GM23338 (cell line): ENCODE results near the gene NHERF1. TPM values are rescaled to one million over a fixed set of nuclear protein-coding genes. Genes with fewer than 3 reads are reported as not detected.

ENCODE experiments used
- ATAC-seq: fragments of 200-7000 bp; cut with Tn5 transposase; 3 replicates; pipeline ENCODE4 v1.9.1; 2020
- DNase-seq: peaks from one replicate; pipeline ENCODE4 v3.0.0-alpha.2; 2015; ENCODE audit warnings: low spot score
- H2AFZ ChIP-seq: fragments of 200-600 bp; sonication (generic); 2 replicates; pipeline ENCODE4 v1.8.0; 2016; ENCODE audit warnings: antibody characterized with exemption, mild to moderate bottlenecking, moderate library complexity
- H3F3A ChIP-seq: fragments of 200-600 bp; sonication (generic); replicated peaks from 2 replicates; pipeline ENCODE4 v1.8.0; 2017; ENCODE audit warnings: antibody characterized with exemption, mixed run types, low read depth
- H3K27ac ChIP-seq: fragments of 200-600 bp; sonication (generic); 2 replicates; pipeline ENCODE4 v1.6.1; 2016; ENCODE audit warnings: low read depth
- H3K27me3 ChIP-seq: fragments of 200-600 bp; sonication (generic); 2 replicates; pipeline ENCODE4 v1.8.0; 2016; ENCODE audit warnings: mild to moderate bottlenecking, mixed run types, moderate library complexity; ENCODE audit not compliant: insufficient read depth
- H3K36me3 ChIP-seq: fragments of 200-600 bp; sonication (generic); 2 replicates; pipeline ENCODE4 v1.8.0; 2016; ENCODE audit warnings: mild to moderate bottlenecking; ENCODE audit not compliant: insufficient read depth
- H3K4me1 ChIP-seq: fragments of 200-600 bp; sonication (generic); 2 replicates; pipeline ENCODE4 v1.8.0; 2016; ENCODE audit warnings: mild to moderate bottlenecking, moderate library complexity; ENCODE audit not compliant: insufficient read depth
- H3K4me2 ChIP-seq: fragments of 200-600 bp; sonication (generic); 2 replicates; pipeline ENCODE4 v1.7.1; 2017; ENCODE audit warnings: mixed run types
- H3K4me3 ChIP-seq: fragments of 200-600 bp; sonication (generic); 2 replicates; pipeline ENCODE4 v1.6.1; 2016; ENCODE audit warnings: mixed run types
- H3K79me2 ChIP-seq: fragments of 200-600 bp; sonication (generic); replicated peaks from 2 replicates; pipeline ENCODE4 v1.8.0; 2017; ENCODE audit warnings: mild to moderate bottlenecking; ENCODE audit not compliant: insufficient read depth
- H3K9me2 ChIP-seq: fragments of 200-600 bp; sonication (generic); 2 replicates; pipeline ENCODE4 v1.8.0; 2017; ENCODE audit not compliant: insufficient read depth
- H4K20me1 ChIP-seq: fragments of 200-600 bp; sonication (generic); replicated peaks from 2 replicates; pipeline ENCODE4 v1.8.0; 2017; ENCODE audit warnings: mild to moderate bottlenecking; ENCODE audit not compliant: insufficient read depth
- H3K27ac Mint-ChIP-seq: 2 replicates; pipeline ENCODE4 v1.8.0; 2020; ENCODE audit warnings: inconsistent platforms, mild to moderate bottlenecking, moderate library complexity, mixed read lengths
- H3K27me3 Mint-ChIP-seq: 3 replicates; pipeline ENCODE4 v1.8.0; 2022; ENCODE audit warnings: low read depth, mild to moderate bottlenecking, moderate library complexity, mixed read lengths, inconsistent platforms; ENCODE audit not compliant: insufficient read depth, poor library complexity
- H3K36me3 Mint-ChIP-seq: 3 replicates; pipeline ENCODE4 v1.8.0; 2021; ENCODE audit warnings: low read depth, mild to moderate bottlenecking, inconsistent platforms, moderate library complexity, mixed read lengths
- H3K4me1 Mint-ChIP-seq: 3 replicates; pipeline ENCODE4 v1.8.0; 2020; ENCODE audit warnings: mild to moderate bottlenecking, inconsistent platforms, mixed read lengths
- H3K4me3 Mint-ChIP-seq: 3 replicates; pipeline ENCODE4 v1.8.0; 2021; ENCODE audit warnings: moderate library complexity, mild to moderate bottlenecking, inconsistent platforms, mixed read lengths
- H3K9me3 Mint-ChIP-seq: 3 replicates; pipeline ENCODE4 v1.8.0; 2020; ENCODE audit warnings: moderate library complexity, mild to moderate bottlenecking, inconsistent platforms, mixed read lengths
- CREB1 ChIP-seq: fragments of 250-450 bp; sonication (Bioruptor Pico); IDR thresholded peaks from 2 replicates; pipeline ENCODE4 v1.5.0; 2020; ENCODE audit warnings: low read depth, mild to moderate bottlenecking, moderate library complexity
- EZH2 ChIP-seq: fragments of 200-600 bp; sonication (generic); IDR thresholded peaks from one replicate; pipeline ENCODE4 v1.8.0; 2017; ENCODE audit warnings: antibody characterized with exemption, mild to moderate bottlenecking, low read depth; ENCODE audit not compliant: unreplicated experiment
- EZH2phosphoT487 ChIP-seq: fragments of 200-600 bp; sonication (generic); IDR thresholded peaks from one replicate; pipeline ENCODE4 v1.8.1; 2018; ENCODE audit warnings: antibody characterized with exemption; ENCODE audit not compliant: unreplicated experiment
- NANOG ChIP-seq: IDR thresholded peaks from 2 replicates; pipeline ENCODE4 v1.6.1; 2016; ENCODE audit warnings: antibody characterized with exemption, borderline replicate concordance
- ZNF114 ChIP-seq: fragments of 250-450 bp; sonication (Bioruptor Pico); IDR thresholded peaks from 2 replicates; pipeline ENCODE4 v1.5.0; 2020; ENCODE audit warnings: mild to moderate bottlenecking, moderate library complexity
- ZNF331 ChIP-seq: fragments of 250-450 bp; sonication (Bioruptor Pico); IDR thresholded peaks from 2 replicates; pipeline ENCODE4 v1.5.0; 2020; ENCODE audit warnings: low read depth, mild to moderate bottlenecking, moderate library complexity
- polyA plus RNA-seq: library from polyadenylated mRNA; unstranded; fragments of >200 nt; fragmentation: Nextera tagmentation; extraction: Ambion mirVana; gene quantifications from 2 replicates; pipeline ENCODE4 v1.2.1, GENCODE V29; 2016
- total RNA-seq: library from RNA; depleted of rRNA; stranded (reverse); fragments of >200 nt; shearing (Covaris generic); gene quantifications from 2 replicates; pipeline ENCODE4 v1.2.3, GENCODE V29; 2014
- TF ChIP-seq, protein P1 (sequence below): IDR thresholded peaks from one replicate; pipeline ENCODE4 v1.6.1; 2018; ENCODE audit warnings: antibody characterized with exemption; ENCODE audit not compliant: unreplicated experiment
- TF ChIP-seq, protein P2 (sequence below), 2 experiments: fragments of 200-600 bp in 1 of 2; sonication (generic) in 1 of 2; conservative IDR thresholded peaks; 2 replicates each; pipeline versions ENCODE4 v1.5.1 to v1.6.1; 2016 to 2017; ENCODE audit warnings: antibody characterized with exemption in 2 of 2, low read depth in 2 of 2, mild to moderate bottlenecking in 2 of 2, moderate library complexity in 1 of 2
- TF ChIP-seq, protein P3 (sequence below): fragments of 250-450 bp; sonication (Bioruptor Pico); IDR thresholded peaks from 2 replicates; pipeline ENCODE4 v1.5.0; 2020; ENCODE audit warnings: mild to moderate bottlenecking, moderate library complexity
- TF ChIP-seq, protein P4 (sequence below): IDR thresholded peaks from 2 replicates; pipeline ENCODE4 v1.6.1; 2016; ENCODE audit warnings: antibody characterized with exemption

NHERF1 gene
- total and polyA plus RNA-seq, 2 experiments from 2014 or later: 48.8 to 100 TPM

DNA sequence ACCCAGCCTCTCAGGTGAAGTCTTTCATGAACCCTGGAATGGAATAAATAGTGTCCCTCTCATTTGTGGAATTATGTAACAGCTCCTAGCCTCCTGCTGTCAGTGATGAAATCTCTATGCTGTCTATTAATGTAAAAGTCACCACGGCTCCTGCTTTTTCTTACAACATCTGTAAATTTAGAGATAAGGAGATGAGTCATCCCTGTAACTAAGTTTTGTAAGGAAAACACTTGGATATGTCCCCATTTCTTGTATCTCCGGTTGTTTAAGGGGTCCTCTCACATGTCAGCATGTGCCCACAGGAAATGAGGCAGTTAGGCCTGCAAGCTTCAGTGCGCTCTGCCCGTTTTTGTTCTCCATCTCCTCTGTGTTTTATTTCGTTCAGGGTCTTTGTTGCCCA, 30.5 kb downstream of the NHERF1 start (continued):
- TF ChIP-seq, protein P1, sequence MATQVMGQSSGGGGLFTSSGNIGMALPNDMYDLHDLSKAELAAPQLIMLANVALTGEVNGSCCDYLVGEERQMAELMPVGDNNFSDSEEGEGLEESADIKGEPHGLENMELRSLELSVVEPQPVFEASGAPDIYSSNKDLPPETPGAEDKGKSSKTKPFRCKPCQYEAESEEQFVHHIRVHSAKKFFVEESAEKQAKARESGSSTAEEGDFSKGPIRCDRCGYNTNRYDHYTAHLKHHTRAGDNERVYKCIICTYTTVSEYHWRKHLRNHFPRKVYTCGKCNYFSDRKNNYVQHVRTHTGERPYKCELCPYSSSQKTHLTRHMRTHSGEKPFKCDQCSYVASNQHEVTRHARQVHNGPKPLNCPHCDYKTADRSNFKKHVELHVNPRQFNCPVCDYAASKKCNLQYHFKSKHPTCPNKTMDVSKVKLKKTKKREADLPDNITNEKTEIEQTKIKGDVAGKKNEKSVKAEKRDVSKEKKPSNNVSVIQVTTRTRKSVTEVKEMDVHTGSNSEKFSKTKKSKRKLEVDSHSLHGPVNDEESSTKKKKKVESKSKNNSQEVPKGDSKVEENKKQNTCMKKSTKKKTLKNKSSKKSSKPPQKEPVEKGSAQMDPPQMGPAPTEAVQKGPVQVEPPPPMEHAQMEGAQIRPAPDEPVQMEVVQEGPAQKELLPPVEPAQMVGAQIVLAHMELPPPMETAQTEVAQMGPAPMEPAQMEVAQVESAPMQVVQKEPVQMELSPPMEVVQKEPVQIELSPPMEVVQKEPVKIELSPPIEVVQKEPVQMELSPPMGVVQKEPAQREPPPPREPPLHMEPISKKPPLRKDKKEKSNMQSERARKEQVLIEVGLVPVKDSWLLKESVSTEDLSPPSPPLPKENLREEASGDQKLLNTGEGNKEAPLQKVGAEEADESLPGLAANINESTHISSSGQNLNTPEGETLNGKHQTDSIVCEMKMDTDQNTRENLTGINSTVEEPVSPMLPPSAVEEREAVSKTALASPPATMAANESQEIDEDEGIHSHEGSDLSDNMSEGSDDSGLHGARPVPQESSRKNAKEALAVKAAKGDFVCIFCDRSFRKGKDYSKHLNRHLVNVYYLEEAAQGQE: no peak
- TF ChIP-seq CREB1 (CRISPR knock-in tag) (no peak), ZNF331 (CRISPR knock-in tag) (no peak), NANOG (no peak), EZH2phosphoT487 (no peak), ZNF114 (no peak)
- TF ChIP-seq, protein P2, sequence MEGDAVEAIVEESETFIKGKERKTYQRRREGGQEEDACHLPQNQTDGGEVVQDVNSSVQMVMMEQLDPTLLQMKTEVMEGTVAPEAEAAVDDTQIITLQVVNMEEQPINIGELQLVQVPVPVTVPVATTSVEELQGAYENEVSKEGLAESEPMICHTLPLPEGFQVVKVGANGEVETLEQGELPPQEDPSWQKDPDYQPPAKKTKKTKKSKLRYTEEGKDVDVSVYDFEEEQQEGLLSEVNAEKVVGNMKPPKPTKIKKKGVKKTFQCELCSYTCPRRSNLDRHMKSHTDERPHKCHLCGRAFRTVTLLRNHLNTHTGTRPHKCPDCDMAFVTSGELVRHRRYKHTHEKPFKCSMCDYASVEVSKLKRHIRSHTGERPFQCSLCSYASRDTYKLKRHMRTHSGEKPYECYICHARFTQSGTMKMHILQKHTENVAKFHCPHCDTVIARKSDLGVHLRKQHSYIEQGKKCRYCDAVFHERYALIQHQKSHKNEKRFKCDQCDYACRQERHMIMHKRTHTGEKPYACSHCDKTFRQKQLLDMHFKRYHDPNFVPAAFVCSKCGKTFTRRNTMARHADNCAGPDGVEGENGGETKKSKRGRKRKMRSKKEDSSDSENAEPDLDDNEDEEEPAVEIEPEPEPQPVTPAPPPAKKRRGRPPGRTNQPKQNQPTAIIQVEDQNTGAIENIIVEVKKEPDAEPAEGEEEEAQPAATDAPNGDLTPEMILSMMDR (conservative IDR thresholded peaks at IDR 0.05; ENCODE audit: low read depth in 2 of 2): no peak

DNA sequence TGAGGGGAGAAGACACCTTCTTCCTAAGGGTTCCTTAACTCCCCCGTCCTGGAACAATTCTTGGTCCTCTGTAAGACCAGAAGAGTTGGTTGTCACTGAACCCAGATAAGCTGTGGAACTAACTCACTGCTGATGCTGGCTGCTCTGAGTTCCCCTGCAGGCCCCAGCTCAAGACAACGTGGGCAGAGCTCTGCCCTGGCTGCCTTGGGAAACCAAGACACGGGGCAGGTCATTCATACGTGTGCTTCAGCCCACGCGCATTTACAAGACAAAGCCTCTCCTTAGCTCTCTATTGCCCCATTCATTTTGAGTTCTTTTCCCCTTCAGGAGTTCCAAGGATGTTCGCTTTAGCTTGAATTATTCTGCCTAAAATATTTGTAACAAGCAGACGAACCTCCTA, 31.1 kb downstream of the NHERF1 start:
- no peak overlapping the region for H3K27ac Mint-ChIP-seq
- peaks cover 28% of the 10 kb centered on the region for H3K4me1 Mint-ChIP-seq

More for the DNA sequence above, 31.1 kb downstream of the NHERF1 start:
- Histone ChIP-seq H3K4me2 (no peak overlapping the region), H3K9me2 (no peaks in the 10 kb centered on the region), H3F3A (peaks cover 4% of the 10 kb centered on the region), H3K79me2 (peaks cover 30% of the 10 kb centered on the region), H3K4me1 (peaks cover 12% of the 10 kb centered on the region), H3K27me3 (no peaks in the 10 kb centered on the region), H3K4me3 (no peak overlapping the region), H3K27ac (no peak overlapping the region), H4K20me1 (peaks cover 24% of the 10 kb centered on the region), H2AFZ (no peak overlapping the region), H3K36me3 (no peaks in the 10 kb centered on the region)
- peaks cover 19% of the 10 kb centered on the region for H3K27me3 Mint-ChIP-seq
- ATAC-seq (no peak), DNase-seq (no peak)
- TF ChIP-seq, protein P3, sequence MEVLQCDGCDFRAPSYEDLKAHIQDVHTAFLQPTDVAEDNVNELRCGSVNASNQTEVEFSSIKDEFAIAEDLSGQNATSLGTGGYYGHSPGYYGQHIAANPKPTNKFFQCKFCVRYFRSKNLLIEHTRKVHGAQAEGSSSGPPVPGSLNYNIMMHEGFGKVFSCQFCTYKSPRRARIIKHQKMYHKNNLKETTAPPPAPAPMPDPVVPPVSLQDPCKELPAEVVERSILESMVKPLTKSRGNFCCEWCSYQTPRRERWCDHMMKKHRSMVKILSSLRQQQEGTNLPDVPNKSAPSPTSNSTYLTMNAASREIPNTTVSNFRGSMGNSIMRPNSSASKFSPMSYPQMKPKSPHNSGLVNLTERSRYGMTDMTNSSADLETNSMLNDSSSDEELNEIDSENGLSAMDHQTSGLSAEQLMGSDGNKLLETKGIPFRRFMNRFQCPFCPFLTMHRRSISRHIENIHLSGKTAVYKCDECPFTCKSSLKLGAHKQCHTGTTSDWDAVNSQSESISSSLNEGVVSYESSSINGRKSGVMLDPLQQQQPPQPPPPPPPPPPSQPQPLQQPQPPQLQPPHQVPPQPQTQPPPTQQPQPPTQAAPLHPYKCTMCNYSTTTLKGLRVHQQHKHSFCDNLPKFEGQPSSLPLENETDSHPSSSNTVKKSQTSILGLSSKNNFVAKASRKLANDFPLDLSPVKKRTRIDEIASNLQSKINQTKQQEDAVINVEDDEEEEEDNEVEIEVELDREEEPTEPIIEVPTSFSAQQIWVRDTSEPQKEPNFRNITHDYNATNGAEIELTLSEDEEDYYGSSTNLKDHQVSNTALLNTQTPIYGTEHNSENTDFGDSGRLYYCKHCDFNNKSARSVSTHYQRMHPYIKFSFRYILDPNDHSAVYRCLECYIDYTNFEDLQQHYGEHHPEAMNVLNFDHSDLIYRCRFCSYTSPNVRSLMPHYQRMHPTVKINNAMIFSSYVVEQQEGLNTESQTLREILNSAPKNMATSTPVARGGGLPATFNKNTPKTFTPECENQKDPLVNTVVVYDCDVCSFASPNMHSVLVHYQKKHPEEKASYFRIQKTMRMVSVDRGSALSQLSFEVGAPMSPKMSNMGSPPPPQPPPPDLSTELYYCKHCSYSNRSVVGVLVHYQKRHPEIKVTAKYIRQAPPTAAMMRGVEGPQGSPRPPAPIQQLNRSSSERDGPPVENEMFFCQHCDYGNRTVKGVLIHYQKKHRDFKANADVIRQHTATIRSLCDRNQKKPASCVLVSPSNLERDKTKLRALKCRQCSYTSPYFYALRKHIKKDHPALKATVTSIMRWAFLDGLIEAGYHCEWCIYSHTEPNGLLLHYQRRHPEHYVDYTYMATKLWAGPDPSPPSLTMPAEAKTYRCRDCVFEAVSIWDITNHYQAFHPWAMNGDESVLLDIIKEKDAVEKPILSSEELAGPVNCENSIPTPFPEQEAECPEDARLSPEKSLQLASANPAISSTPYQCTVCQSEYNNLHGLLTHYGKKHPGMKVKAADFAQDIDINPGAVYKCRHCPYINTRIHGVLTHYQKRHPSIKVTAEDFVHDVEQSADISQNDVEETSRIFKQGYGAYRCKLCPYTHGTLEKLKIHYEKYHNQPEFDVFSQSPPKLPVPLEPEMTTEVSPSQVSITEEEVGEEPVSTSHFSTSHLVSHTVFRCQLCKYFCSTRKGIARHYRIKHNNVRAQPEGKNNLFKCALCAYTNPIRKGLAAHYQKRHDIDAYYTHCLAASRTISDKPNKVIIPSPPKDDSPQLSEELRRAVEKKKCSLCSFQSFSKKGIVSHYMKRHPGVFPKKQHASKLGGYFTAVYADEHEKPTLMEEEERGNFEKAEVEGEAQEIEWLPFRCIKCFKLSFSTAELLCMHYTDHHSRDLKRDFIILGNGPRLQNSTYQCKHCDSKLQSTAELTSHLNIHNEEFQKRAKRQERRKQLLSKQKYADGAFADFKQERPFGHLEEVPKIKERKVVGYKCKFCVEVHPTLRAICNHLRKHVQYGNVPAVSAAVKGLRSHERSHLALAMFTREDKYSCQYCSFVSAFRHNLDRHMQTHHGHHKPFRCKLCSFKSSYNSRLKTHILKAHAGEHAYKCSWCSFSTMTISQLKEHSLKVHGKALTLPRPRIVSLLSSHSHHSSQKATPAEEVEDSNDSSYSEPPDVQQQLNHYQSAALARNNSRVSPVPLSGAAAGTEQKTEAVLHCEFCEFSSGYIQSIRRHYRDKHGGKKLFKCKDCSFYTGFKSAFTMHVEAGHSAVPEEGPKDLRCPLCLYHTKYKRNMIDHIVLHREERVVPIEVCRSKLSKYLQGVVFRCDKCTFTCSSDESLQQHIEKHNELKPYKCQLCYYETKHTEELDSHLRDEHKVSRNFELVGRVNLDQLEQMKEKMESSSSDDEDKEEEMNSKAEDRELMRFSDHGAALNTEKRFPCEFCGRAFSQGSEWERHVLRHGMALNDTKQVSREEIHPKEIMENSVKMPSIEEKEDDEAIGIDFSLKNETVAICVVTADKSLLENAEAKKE (CRISPR knock-in tag): no peak
- no peak for TF ChIP-seq ZNF114
- no peak for TF ChIP-seq EZH2
- TF ChIP-seq ZNF331 (CRISPR knock-in tag): no peak
- TF ChIP-seq, protein P4, sequence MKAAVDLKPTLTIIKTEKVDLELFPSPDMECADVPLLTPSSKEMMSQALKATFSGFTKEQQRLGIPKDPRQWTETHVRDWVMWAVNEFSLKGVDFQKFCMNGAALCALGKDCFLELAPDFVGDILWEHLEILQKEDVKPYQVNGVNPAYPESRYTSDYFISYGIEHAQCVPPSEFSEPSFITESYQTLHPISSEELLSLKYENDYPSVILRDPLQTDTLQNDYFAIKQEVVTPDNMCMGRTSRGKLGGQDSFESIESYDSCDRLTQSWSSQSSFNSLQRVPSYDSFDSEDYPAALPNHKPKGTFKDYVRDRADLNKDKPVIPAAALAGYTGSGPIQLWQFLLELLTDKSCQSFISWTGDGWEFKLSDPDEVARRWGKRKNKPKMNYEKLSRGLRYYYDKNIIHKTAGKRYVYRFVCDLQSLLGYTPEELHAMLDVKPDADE: no peak
- H3K9me3 Mint-ChIP-seq: no peaks in the 10 kb centered on the region
- peaks cover 17% of the 10 kb centered on the region for H3K36me3 Mint-ChIP-seq
- no peak overlapping the region for H3K4me3 Mint-ChIP-seq
